ENCODE measurements around the gene AP3B2. TPM values are rescaled to one million over a fixed set of nuclear protein-coding genes. Genes with fewer than 3 reads are reported as not detected.
A peak's percentile ranks its signal among the peaks of the same experiment; 100 is the strongest.
"Not testable (repeated sequence)": the region's sequence is repeated elsewhere in the genome, so short reads cannot be mapped to it uniquely, and the experiment has no call there.

Gene AP3B2
- total RNA-seq, 1 donor from 2014 or later = 3.8 TPM

- intact Hi-C loops (cut with DNase I) = no loop called here
- no peaks in the 10 kb centered on the region for H3K9me3 ChIP-seq
- ATAC-seq (no peak), DNase-seq (no peak)
- peaks cover under 1% of the 10 kb centered on the region for H3K27me3 ChIP-seq
- TF ChIP-seq CTCF (IDR thresholded peaks at IDR 0.05) = no peak
- H3K4me1 ChIP-seq = peaks cover 11% of the 10 kb centered on the region
- peak overlapping the region; percentile 73 for H3K4me3 ChIP-seq
- H3K36me3 ChIP-seq = no peaks in the 10 kb centered on the region
- no peak overlapping the region for H3K27ac ChIP-seq
These were observed 624 bp downstream of the AP3B2 start for GRCh38 chr15:82709081-82709420.

GRCh38 chr15:82705856-82706255 lies 3.8 kb downstream of the AP3B2 start:
- H3K9me3 ChIP-seq; DNase-seq; H3K36me3 ChIP-seq; H3K4me3 ChIP-seq; intact Hi-C loops (cut with DNase I); H3K27ac ChIP-seq; ATAC-seq; H3K27me3 ChIP-seq: not testable (repeated sequence)
- peaks cover 11% of the 10 kb centered on the region for H3K4me1 ChIP-seq

DNA sequence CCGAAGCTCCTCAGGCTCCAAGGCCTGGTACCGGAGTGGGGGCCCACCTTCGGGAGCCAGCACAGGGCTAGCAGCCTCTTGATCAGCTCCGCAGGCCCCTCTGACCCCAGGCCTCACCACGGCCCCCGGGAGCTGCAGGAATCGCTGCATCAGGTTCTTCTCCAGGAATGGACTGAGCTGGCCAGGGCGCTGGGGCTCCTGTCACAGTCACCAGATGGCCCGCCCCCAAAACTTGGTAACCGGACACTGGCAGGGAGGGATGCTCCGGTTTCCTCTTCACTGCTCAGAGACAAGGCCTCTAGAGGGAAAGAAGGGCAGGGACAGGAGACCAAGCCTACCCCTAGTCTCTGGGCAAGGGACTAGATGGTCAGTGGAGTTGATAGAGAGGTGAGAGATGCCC lies 9.9 kb downstream of the AP3B2 start:
- Histone ChIP-seq H3K4me3 (no peak overlapping the region), H3K27ac (no peak overlapping the region), H3K9me3 (no peaks in the 10 kb centered on the region), H3K4me1 (no peaks in the 10 kb centered on the region), H3K36me3 (no peaks in the 10 kb centered on the region), H3K27me3 (no peaks in the 10 kb centered on the region)
- intact Hi-C loops (cut with DNase I) = no loop called here
- DNase-seq (no peak), ATAC-seq (no peak)
- TF ChIP-seq CTCF (IDR thresholded peaks at IDR 0.05) = no peak

DNA sequence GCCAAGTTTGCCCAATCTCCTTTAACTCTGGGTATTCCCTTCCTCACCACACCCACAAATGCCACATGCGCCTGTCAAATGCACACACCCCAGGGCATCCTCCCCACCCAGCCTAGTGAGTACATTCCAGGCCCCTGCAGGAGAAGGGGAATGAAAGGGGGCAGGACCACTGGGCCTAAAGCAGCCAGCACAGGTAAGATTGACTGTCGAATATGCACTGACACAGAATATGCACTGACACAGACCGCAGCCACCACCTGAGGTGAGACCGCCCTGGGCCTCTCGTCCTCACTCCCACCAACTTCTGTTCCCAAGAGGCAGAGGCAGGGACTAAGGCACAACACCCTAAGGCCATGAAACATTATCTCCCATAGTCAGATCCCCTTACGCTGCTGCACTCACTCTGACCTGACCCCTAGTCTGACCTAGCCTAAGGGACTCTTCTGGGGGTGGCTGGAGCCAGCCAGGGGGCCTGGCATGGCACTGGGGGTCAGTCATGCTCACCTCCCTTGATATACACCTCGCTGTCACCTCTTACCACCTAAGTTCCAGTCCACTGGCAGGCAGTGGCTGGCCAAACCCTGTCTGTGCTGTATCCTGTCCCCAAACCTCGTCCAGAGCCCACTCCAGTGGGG lies 10.8 kb downstream of the AP3B2 start:
- intact Hi-C loops (cut with DNase I) = no loop called here
- no peaks in the 10 kb centered on the region for H3K4me1 ChIP-seq
- H3K9me3 ChIP-seq = no peaks in the 10 kb centered on the region
- H3K27ac ChIP-seq = no peak overlapping the region
- no peak for ATAC-seq
- no peaks in the 10 kb centered on the region for H3K36me3 ChIP-seq
- no peak for DNase-seq
- no peaks in the 10 kb centered on the region for H3K27me3 ChIP-seq
- no peak for TF ChIP-seq CTCF (IDR thresholded peaks at IDR 0.05)
- no peak overlapping the region for H3K4me3 ChIP-seq

GRCh38 chr15:82697735-82698407 lies 11.8 kb downstream of the AP3B2 start:
- no peak overlapping the region for H3K4me3 ChIP-seq
- H3K36me3 ChIP-seq = no peaks in the 10 kb centered on the region
- H3K9me3 ChIP-seq = no peaks in the 10 kb centered on the region
- TF ChIP-seq CTCF (IDR thresholded peaks at IDR 0.05) = no peak
- H3K27ac ChIP-seq = no peak overlapping the region
- no peaks in the 10 kb centered on the region for H3K4me1 ChIP-seq
- no peaks in the 10 kb centered on the region for H3K27me3 ChIP-seq
- DNase-seq (no peak), ATAC-seq (no peak)
- intact Hi-C loops (cut with DNase I) = no loop called here

- DNase-seq (peak; percentile 43), ATAC-seq (no peak)
- Histone ChIP-seq H3K9me3 (no peaks in the 10 kb centered on the region), H3K27ac (no peak overlapping the region), H3K4me1 (no peaks in the 10 kb centered on the region), H3K4me3 (no peak overlapping the region), H3K36me3 (no peaks in the 10 kb centered on the region), H3K27me3 (no peaks in the 10 kb centered on the region)
- intact Hi-C loops (cut with DNase I) = no loop called here
- TF ChIP-seq CTCF (IDR thresholded peaks at IDR 0.05) = no peak
These were observed 17.5 kb downstream of the AP3B2 start for GRCh38 chr15:82692171-82692570.

Data from upper lobe of right lung (tissue), 1 donor.